HEK293 (cell line): ENCODE data around the gene ZBED4.

ENCODE experiments used
- GLI4 ChIP-seq: fragments of 450-650 bp; formaldehyde crosslinking; IDR thresholded peaks from 2 replicates; pipeline ENCODE4 v1.5.1; 2016; ENCODE audit warnings: missing biosample characterization, missing genetic modification characterization
- HOXC10 ChIP-seq: sonication (generic); formaldehyde crosslinking; IDR thresholded peaks from 2 replicates; pipeline ENCODE4 v1.8.1; 2023; ENCODE audit warnings: mild to moderate bottlenecking, missing genetic modification reagents
- HOXD13 ChIP-seq: sonication (generic); formaldehyde crosslinking; IDR thresholded peaks from 2 replicates; pipeline ENCODE4 v1.8.0; 2022; ENCODE audit warnings: missing genetic modification reagents, borderline replicate concordance
- KLF8 ChIP-seq: fragments of 450-650 bp; formaldehyde crosslinking; IDR thresholded peaks from 2 replicates; pipeline ENCODE4 v1.5.1; 2016; ENCODE audit warnings: missing biosample characterization, missing genetic modification characterization
- PRDM6 ChIP-seq: fragments of 450-650 bp; formaldehyde crosslinking; IDR thresholded peaks from 2 replicates; pipeline ENCODE4 v1.5.1; 2017; ENCODE audit warnings: missing biosample characterization, missing genetic modification characterization
- REPIN1 ChIP-seq: fragments of 450-650 bp; formaldehyde crosslinking; IDR thresholded peaks from 2 replicates; pipeline ENCODE4 v1.5.1; 2017; ENCODE audit warnings: missing biosample characterization, missing genetic modification characterization, low read depth
- SETDB1 ChIP-seq: IDR thresholded peaks from one replicate; pipeline ENCODE4 v1.6.1; 2017; ENCODE audit warnings: mild to moderate bottlenecking, low read length, moderate library complexity, mixed read lengths; ENCODE audit not compliant: insufficient read length
- ZBTB11 ChIP-seq: fragments of 450-650 bp; formaldehyde crosslinking; conservative IDR thresholded peaks from 2 replicates; pipeline ENCODE4 v1.5.1; 2016; ENCODE audit warnings: low read depth, missing biosample characterization, missing genetic modification characterization
- ZBTB8A ChIP-seq: fragments of 450-650 bp; formaldehyde crosslinking; IDR thresholded peaks from 2 replicates; pipeline ENCODE4 v1.5.1; 2016; ENCODE audit warnings: missing biosample characterization, missing genetic modification characterization
- ZNF10 ChIP-seq: fragments of 450-650 bp; formaldehyde crosslinking; IDR thresholded peaks from 2 replicates; pipeline ENCODE4 v1.5.1; 2017; ENCODE audit warnings: missing biosample characterization, missing genetic modification characterization
- ZNF133 ChIP-seq: fragments of 450-650 bp; formaldehyde crosslinking; IDR thresholded peaks from 2 replicates; pipeline ENCODE4 v1.5.1; 2016; ENCODE audit warnings: missing biosample characterization, missing genetic modification characterization
- ZNF175 ChIP-seq: fragments of 450-650 bp; formaldehyde crosslinking; IDR thresholded peaks from 2 replicates; pipeline ENCODE4 v1.5.1; 2016; ENCODE audit warnings: missing biosample characterization, missing genetic modification characterization
- ZNF223 ChIP-seq: fragments of 450-650 bp; formaldehyde crosslinking; IDR thresholded peaks from 2 replicates; pipeline ENCODE4 v1.5.1; 2016; ENCODE audit warnings: missing biosample characterization, missing genetic modification characterization
- ZNF280C ChIP-seq: fragments of 450-650 bp; formaldehyde crosslinking; IDR thresholded peaks from 2 replicates; pipeline ENCODE4 v1.5.1; 2016; ENCODE audit warnings: missing biosample characterization, missing genetic modification characterization
- ZNF292 ChIP-seq: fragments of 450-650 bp; formaldehyde crosslinking; IDR thresholded peaks from 2 replicates; pipeline ENCODE4 v1.5.1; 2016; ENCODE audit warnings: low read depth, missing biosample characterization, missing genetic modification characterization, borderline replicate concordance
- ZNF335 ChIP-seq: fragments of 450-650 bp; formaldehyde crosslinking; conservative IDR thresholded peaks from 2 replicates; pipeline ENCODE4 v1.5.1; 2016; ENCODE audit warnings: missing biosample characterization, missing genetic modification characterization
- ZNF404 ChIP-seq: fragments of 450-650 bp; formaldehyde crosslinking; IDR thresholded peaks from 2 replicates; pipeline ENCODE4 v1.5.1; 2017; ENCODE audit warnings: missing biosample characterization, missing genetic modification characterization
- ZNF423 ChIP-seq: fragments of 450-650 bp; formaldehyde crosslinking; IDR thresholded peaks from 2 replicates; pipeline ENCODE4 v1.5.1; 2016; ENCODE audit warnings: missing biosample characterization, missing genetic modification characterization
- ZNF501 ChIP-seq: fragments of 450-650 bp; formaldehyde crosslinking; IDR thresholded peaks from 2 replicates; pipeline ENCODE4 v1.5.1; 2016; ENCODE audit warnings: missing biosample characterization, missing genetic modification characterization
- ZNF510 ChIP-seq: fragments of 450-650 bp; formaldehyde crosslinking; IDR thresholded peaks from 2 replicates; pipeline ENCODE4 v1.5.1; 2018; ENCODE audit warnings: mild to moderate bottlenecking, missing genetic modification characterization, missing biosample characterization; ENCODE audit not compliant: insufficient replicate concordance
- ZNF514 ChIP-seq: fragments of 450-650 bp; formaldehyde crosslinking; IDR thresholded peaks from 2 replicates; pipeline ENCODE4 v1.5.1; 2016; ENCODE audit warnings: missing biosample characterization, missing genetic modification characterization
- ZNF544 ChIP-seq: fragments of 450-650 bp; formaldehyde crosslinking; IDR thresholded peaks from 2 replicates; pipeline ENCODE4 v1.5.0; 2017; ENCODE audit warnings: missing biosample characterization, missing genetic modification characterization
- ZNF600 ChIP-seq: fragments of 450-650 bp; formaldehyde crosslinking; IDR thresholded peaks from 2 replicates; pipeline ENCODE4 v1.5.1; 2016; ENCODE audit warnings: missing biosample characterization, missing genetic modification characterization
- ZNF792 ChIP-seq: fragments of 450-650 bp; formaldehyde crosslinking; IDR thresholded peaks from 2 replicates; pipeline ENCODE4 v1.5.1; 2016; ENCODE audit warnings: missing biosample characterization, missing genetic modification characterization
- ZSCAN18 ChIP-seq: fragments of 450-650 bp; formaldehyde crosslinking; IDR thresholded peaks from 2 replicates; pipeline ENCODE4 v1.5.1; 2016; ENCODE audit warnings: missing biosample characterization, missing genetic modification characterization
- TF ChIP-seq, protein P1 (sequence below): IDR thresholded peaks from 2 replicates; pipeline ENCODE4 v1.6.1; 2011; ENCODE audit warnings: mild to moderate bottlenecking, low read depth, low read length, borderline replicate concordance
- TF ChIP-seq, protein P2 (sequence below): fragments of 450-650 bp; formaldehyde crosslinking; IDR thresholded peaks from 2 replicates; pipeline ENCODE4 v1.5.1; 2016; ENCODE audit warnings: missing biosample characterization, missing genetic modification characterization

Gene ZBED4

GRCh38 chr22:49917974-49918910 is 64.6 kb downstream of the ZBED4 start, which contains the start of the genes ALG12 and CRELD2 (continued):
- TF ChIP-seq HOXC10 (no peak), ZNF292 (tag by site-specific recombination) (no peak), ZNF280C (tag by site-specific recombination) (no peak), ZNF501 (no peak), SETDB1 (no peak), ZNF404 (tag by site-specific recombination) (no peak), ZBTB11 (tag by site-specific recombination) (peak; percentile 73), ZBTB8A (tag by site-specific recombination) (peak; percentile 73; the same call in 1 of the 2 replicates), ZNF544 (tag by site-specific recombination) (no peak), GLI4 (tag by site-specific recombination) (no peak), ZNF223 (no peak), PRDM6 (tag by site-specific recombination) (no peak), ZNF133 (tag by site-specific recombination) (no peak), ZNF423 (tag by site-specific recombination) (no peak), ZNF792 (tag by site-specific recombination) (no peak), ZNF10 (tag by site-specific recombination) (no peak), ZSCAN18 (0 out of 2 replicates have a peak, but pooled peaks have one; percentile 26), ZNF514 (tag by site-specific recombination) (no peak), HOXD13 (CRISPR knock-in tag) (no peak), REPIN1 (tag by site-specific recombination) (no peak), ZNF600 (tag by site-specific recombination) (no peak), ZNF175 (tag by site-specific recombination) (no peak), ZNF510 (no peak), KLF8 (tag by site-specific recombination) (peak; percentile 96), ZNF335 (tag by site-specific recombination) (peak; percentile 83)
- TF ChIP-seq, protein P1, sequence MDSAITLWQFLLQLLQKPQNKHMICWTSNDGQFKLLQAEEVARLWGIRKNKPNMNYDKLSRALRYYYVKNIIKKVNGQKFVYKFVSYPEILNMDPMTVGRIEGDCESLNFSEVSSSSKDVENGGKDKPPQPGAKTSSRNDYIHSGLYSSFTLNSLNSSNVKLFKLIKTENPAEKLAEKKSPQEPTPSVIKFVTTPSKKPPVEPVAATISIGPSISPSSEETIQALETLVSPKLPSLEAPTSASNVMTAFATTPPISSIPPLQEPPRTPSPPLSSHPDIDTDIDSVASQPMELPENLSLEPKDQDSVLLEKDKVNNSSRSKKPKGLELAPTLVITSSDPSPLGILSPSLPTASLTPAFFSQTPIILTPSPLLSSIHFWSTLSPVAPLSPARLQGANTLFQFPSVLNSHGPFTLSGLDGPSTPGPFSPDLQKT: no peak
- TF ChIP-seq, protein P2, sequence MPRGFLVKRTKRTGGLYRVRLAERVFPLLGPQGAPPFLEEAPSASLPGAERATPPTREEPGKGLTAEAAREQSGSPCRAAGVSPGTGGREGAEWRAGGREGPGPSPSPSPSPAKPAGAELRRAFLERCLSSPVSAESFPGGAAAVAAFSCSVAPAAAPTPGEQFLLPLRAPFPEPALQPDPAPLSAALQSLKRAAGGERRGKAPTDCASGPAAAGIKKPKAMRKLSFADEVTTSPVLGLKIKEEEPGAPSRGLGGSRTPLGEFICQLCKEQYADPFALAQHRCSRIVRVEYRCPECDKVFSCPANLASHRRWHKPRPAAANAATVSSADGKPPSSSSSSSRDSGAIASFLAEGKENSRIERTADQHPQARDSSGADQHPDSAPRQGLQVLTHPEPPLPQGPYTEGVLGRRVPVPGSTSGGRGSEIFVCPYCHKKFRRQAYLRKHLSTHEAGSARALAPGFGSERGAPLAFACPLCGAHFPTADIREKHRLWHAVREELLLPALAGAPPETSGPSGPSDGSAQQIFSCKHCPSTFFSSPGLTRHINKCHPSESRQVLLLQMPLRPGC (tag by site-specific recombination): 0 out of 2 replicates have a peak, but pooled peaks have one; percentile 37
